Left colon (tissue), 2 donors: ENCODE measurements around the gene KRT72. TPM values are rescaled to one million over a fixed set of nuclear protein-coding genes. Genes with fewer than 3 reads are reported as not detected.
A peak's percentile ranks its signal among the peaks of the same experiment; 100 is the strongest.

ENCODE experiments used
- ATAC-seq: fragments of 200-7000 bp; cut with Tn5 transposase; one replicate; pipeline ENCODE4 v1.9.1; 2020; ENCODE audit warnings: mild to moderate bottlenecking, moderate library complexity
- DNase-seq, 2 donors: peaks; one replicate each; pipeline ENCODE4 v3.0.0-alpha.2; 2020
- intact Hi-C, 2 donors: fragments of 100-400 bp; cut with DNase I in 1 of 2; cut with micrococcal nuclease in 1 of 2; formaldehyde crosslinking; loops; one replicate each; pipeline versions ENCODE4 v1.11.2 to v1.14.0; 2022; cut with DNase I, micrococcal nuclease
- total RNA-seq, 2 donors: library from RNA; stranded (reverse); fragmentation: NEBNext Ultra II Directional; extraction: Animal tissue kit (Norgen Biotek cat#: 25700); gene quantifications; one replicate each; pipeline ENCODE4 v1.2.1, GENCODE V29; 2021
- donor health status: DM: no; HTN: no; CAD: no.
- donor health status: DM: yes; HTN: yes; CAD: no.

Gene KRT72
- total RNA-seq, 2 donors from 2014 or later = not detected

DNA sequence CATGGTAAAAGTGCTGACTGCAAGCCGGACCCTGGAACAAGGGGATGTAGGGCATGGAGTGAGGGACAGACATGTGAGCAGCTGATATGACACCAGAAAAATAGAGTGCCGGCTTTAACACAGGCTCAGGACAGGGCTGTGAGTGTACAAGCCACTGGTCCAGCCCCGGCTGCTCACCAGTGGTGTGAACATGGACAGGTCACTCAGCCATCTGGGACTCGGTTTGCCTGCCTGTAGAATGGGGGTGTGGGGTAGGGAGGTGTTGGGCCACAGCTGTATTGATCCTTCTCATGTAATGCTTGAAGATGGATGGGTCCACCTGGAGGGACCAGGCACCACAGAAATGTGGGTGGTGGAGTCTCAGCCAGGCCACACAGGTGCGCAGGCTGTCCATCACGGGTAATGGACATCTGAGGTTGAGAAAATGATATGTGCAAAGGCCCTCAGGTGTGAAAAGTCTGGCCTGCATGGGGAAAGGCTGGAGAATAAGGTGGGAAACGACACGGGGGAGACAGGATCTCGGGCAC lies 17.0 kb downstream of the KRT72 start:
- DNase-seq = no peak
- intact Hi-C loops = loop anchor here (5.0 to 10.0 kb wide), 3 partner anchors 293 to 401 kb away; no protein-coding TSS in a partner anchor
- ATAC-seq = no peak

- ATAC-seq (peak; percentile 97), DNase-seq (peak in 1 of 2 donors; percentile 64)
- intact Hi-C loops = loop anchor here (5.0 to 10.0 kb wide), 3 partner anchors 294 to 402 kb away; no protein-coding TSS in a partner anchor
These were observed 18.2 kb downstream of the KRT72 start for GRCh38 chr12:52582971-52583456.

DNA sequence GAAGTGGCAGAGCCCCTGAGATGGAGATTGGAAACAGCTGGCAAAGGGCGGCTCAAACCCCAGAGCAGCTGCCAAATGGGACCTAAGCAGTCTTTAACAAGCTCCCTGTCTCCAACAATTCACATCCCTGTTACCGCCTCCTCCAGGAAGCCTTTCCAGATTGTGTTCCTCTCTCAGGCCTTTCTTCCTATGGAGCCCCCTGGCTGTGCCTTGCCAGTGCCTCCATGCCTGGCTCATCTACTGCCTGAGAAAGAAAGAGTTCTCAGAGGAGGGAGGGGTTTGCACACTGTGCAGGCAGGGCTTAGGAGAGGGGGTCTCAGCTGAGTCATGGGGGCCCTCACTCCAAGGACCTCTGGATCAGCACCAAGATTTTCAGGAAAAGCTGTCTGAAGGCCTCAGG lies 18.8 kb downstream of the KRT72 start:
- ATAC-seq (no peak), DNase-seq (no peak)
- intact Hi-C loops = loop anchor here (5.0 to 10.0 kb wide), 3 partner anchors 295 to 402 kb away; no protein-coding TSS in a partner anchor

- ATAC-seq (no peak), DNase-seq (no peak)
- intact Hi-C loops = loop anchor here (5.0 to 10.0 kb wide), 3 partner anchors 296 to 403 kb away; no protein-coding TSS in a partner anchor
These were observed 19.8 kb downstream of the KRT72 start for GRCh38 chr12:52581481-52581880.

- DNase-seq = no peak
- intact Hi-C loops = loop anchor here (5.0 to 10.0 kb wide), 3 partner anchors 296 to 404 kb away; no protein-coding TSS in a partner anchor
These were observed 20.2 kb downstream of the KRT72 start for GRCh38 chr12:52581066-52581465.

DNA sequence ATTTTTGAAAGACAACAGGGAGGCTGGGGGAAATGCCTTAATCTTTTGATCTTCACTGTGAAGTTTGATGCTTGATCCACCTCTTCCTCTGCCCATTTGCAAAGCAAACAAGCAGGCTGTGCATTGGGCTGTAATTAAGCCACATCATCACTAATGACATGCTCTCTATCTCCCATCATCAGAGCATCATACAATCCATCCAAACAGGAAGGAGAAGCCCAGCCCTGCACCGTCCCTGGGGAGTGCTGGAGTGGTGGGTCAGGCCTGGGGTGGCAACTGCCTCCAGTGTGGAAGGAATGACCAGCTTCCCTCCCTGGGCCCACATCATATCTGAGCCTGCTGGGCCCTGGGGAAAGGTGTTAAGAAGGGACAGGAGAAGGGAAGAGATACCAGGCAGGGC lies 20.8 kb downstream of the KRT72 start:
- ATAC-seq = no peak
- intact Hi-C loops = loop anchor here (5.0 to 10.0 kb wide), 3 partner anchors 297 to 404 kb away; no protein-coding TSS in a partner anchor
- DNase-seq = no peak

More at GRCh38 chr12:52581066-52581465, 20.2 kb downstream of the KRT72 start:
- no peak for ATAC-seq

DNA sequence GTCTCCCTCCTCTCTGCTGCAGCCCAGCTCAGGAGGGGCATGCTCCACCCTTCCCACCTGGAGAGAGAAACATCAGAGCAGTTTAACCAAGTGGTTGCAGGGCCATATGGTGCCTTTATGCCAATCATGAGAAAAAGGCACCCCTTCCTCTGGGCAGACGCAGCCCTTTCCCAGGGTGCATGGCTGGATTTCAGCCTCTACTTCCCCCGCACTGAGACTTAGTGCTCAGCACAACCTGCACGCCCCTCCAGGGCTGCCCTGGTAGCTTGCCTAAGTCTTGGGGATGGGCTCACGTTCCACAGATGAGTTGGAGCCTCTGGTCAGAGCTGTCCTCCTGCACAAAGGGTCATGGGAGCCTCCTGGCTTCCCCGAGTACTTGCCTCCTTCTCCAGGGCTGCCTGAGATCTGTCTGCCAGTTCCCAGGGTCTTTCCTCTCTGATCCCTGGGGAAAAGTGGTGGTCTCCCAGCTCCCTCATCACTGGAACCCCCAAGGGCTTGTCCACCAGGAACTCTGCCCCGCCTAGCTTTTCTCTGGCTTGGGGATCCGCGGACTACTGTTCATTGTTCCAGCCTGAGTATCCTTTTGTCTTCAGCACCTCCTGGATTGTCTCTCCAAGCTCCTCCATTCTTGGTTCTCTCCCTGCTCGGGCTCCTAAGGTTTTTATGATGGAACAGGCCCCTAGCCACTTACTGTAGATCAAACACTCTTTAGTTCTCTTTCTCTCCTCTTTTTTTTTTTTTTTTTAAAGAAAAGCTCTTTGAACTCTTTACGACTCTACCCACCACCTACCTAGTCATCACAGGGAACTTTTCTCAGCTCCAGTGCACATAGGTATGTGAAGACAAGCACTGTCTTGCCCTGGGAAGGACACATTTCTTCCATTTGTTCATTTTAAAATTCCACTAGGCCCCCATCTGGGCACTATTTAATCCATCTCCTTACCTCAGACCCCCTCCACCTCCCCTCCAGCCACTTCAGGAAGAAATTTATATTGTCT lies 21.5 kb downstream of the KRT72 start:
- intact Hi-C loops = loop anchor here (5.0 to 10.0 kb wide), 3 partner anchors 298 to 405 kb away; no protein-coding TSS in a partner anchor
- no peak for ATAC-seq
- DNase-seq = no peak

- DNase-seq = no peak
- intact Hi-C loops = no loop called here
- ATAC-seq = no peak
These were observed 22.8 kb downstream of the KRT72 start for GRCh38 chr12:52578469-52578868.

DNA sequence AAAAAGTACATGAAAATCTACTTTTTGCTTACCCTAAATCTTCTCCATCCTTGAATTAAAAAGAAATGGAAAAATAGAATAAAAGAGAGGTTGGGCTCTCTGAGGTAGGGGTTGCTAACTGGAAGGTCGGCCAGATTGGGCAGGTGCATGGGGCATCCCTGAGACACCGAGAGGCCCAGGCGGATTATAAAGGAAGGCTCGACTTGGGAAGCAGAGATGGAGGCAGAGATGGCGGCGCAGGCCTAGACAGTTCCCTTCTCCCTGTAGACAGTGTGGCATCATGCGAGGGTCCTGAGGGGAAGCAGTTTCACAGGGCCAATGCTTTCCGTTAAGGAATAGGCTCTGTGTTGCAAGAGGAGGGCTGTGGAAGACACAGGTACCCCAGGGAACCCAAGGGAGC lies 23.9 kb downstream of the KRT72 start:
- intact Hi-C loops = no loop called here
- ATAC-seq = no peak
- DNase-seq = no peak

- intact Hi-C loops = no loop called here
- ATAC-seq = no peak
These were observed 25.3 kb downstream of the KRT72 start for GRCh38 chr12:52575948-52576347.

DNA sequence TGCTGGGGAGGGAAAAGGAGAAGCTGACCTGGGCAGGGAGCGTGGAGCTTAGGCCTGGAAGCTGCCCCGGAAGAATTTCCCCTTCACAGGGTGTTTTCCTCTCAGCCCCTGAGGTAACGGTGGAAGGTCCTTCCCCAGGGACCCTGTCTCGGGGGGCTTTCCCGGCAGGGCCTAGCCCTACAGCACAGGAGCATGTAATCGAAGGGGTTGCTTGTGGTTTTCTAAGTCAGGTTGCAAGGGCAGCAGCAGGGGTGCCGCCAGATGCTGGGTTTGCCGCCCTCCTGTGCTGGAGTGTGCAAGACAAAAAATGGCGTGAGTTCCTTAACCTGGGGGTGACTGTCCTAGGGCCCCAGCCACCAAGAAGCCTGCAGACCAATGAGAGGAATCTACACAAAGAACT lies 26.0 kb downstream of the KRT72 start:
- DNase-seq (no peak), ATAC-seq (no peak)
- intact Hi-C loops = no loop called here

More at GRCh38 chr12:52575948-52576347, 25.3 kb downstream of the KRT72 start:
- DNase-seq = no peak

DNA sequence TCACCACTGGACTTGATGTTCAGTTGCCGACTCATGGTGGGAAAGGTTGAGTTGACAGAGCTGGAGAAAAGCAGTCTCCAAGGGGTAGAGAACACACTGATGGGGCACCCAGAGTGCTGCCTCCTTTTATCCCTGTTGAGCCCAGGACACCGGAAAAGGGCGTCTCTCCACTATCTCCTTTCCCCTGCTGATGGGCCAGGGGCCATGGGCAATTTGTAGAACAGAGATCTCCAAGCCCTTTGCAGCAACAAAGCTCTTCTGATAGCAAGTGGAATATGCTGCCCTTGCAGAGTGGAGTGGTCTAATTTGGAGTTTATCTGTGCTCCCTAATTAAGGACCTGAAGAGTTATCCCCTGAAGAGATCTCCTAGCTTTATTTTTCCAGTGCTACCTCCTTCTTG lies 27.5 kb downstream of the KRT72 start, which contains the start of gene KRT74:
TSS of gene KRT74 (minus strand) at position 101 of the 400 bp plus-strand sequence. CDS start at position 35, 66 bp downstream.
- ATAC-seq (no peak), DNase-seq (no peak)
- intact Hi-C loops = no loop called here

DNA sequence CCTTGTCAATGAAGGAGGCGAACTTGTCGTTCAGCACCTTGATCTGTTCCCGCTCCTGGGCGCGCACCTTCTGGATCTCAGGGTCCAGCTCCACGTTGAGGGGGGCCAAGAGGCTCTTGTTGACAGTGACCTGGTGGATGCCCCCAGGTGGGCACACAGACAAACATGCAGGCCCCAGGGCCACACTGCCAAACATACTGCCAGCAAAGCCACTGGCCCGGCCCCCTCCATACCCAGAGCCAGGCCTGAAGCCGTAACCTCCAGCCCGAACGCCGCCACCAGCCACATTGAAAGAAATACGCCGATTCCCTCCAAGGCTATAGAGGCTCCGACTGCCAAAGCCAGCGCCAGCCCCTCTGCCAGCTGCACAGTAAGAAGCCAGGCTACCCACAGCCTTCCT lies 28.0 kb downstream of the KRT72 start:
- intact Hi-C loops = no loop called here
- DNase-seq = no peak
- ATAC-seq = no peak

DNA sequence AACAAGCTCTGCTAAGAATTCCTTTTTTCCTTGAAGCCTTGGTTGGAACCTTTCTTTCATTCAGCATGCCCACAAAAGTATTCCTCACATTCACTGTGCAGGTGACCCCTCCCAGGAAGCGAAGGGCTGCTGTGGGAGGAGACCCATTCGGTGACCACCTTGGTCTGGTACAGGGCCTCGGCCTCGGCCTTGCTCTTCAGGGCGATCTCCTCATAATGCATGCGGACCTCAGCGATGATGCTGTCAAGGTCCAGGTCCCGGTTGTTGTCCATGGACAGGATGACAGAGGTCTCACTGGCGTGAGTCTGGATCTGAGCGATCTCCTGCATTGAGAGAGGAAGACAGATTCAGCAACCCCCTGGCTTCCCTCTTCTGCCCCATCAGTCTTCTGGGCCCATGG lies 30.8 kb downstream of the KRT72 start:
- ATAC-seq (no peak), DNase-seq (no peak)
- intact Hi-C loops = no loop called here

DNA sequence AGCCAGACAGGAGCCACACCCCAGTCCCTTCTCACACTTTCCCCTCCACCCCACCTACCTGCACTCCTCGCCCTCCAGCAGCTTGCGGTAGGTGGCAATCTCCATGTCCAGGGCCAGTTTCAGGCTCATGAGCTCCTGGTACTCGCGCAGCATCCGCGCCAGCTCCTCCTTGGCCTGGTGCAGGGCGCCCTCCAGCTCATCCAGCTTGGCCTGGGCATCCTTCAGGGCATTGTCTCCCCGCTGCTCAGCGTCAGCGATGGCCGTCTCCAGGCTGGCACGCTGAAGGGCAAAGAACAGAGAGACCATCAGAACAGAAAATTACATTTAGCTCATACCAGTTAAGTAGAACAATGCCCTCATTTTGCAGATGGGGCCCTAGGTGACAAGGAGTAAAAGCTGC lies 33.2 kb downstream of the KRT72 start:
- DNase-seq = no peak
- ATAC-seq = no peak
- intact Hi-C loops = no loop called here

DNA sequence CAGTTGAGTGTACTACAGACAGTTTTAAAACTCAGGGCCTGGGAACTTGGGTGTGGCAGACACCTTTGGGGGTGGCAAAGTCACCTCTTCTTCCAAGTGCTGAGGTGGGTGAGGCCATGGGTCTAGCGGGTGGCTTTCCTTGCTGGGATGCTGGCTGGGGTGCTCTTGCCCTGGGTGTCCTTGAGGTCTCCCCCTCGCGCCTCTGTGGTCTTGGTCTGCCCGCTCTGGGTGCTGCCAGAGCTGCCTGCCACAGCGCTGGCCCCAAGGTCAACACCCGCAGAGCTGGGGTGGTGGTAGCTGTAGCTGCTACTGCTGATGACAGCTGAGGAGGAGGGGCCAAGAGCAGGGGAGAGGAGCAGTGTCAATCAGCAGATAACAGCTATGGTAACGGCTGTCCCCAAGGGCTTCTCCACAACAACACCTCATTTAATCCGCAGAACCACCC lies 34.4 kb downstream of the KRT72 start:
- intact Hi-C loops = no loop called here
- ATAC-seq (no peak), DNase-seq (no peak)

- intact Hi-C loops = no loop called here
- DNase-seq (no peak), ATAC-seq (no peak)
These were observed 36.7 kb downstream of the KRT72 start for GRCh38 chr12:52564582-52564981.

DNA sequence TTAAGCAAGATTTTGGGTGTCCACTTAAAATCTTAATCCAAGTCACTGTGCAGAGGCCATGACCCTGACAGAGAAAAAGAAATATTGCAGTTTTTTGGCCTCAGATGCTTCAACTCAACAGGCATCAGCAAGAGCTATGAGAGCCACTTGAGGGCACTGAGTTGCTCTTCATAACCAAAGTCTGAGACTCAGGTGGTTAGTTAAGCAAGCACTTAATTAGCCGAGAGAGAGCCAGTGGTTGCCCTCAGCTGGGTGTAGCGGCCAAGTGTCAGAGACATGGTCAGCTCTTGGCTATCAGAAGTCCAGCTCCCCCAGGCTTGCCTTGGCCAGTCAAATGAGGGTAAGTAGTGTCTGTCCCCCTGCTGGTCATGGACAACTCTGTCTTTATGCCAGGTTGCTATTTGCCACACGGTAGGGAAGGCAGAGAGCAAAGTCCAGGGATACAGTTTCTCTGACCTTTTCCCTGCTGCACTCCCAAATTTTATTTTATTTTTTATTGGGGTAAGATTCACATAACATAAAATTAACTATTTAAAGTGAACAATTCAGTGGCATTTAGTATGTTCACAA lies 39.3 kb downstream of the KRT72 start:
- DNase-seq = no peak
- intact Hi-C loops = no loop called here
- peak; percentile 56 for ATAC-seq

DNA sequence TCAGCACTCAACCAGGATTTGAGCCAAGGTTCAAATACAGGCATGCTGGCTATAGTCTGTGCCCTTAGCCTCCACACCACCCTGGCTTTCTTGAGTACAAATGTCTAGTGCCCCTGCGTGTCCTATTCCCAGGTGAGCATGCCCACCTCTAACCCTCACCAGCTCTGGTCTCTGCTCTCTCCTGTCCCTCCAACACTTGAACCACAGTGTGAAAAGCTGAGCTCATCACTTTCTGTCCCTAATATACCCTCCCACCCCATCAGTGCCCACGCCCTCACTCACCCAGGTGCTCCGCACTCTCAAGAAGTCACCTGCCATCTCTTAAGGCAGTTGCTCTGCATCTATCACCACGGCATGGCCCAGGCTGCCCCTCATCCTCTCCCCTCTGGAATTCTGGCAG lies 41.3 kb downstream of the KRT72 start:
- no peak for ATAC-seq
- intact Hi-C loops = no loop called here
- DNase-seq = no peak
